Lower leg skin (tissue), 3 donors: Measurements from ENCODE around the gene GPM6B.

Source experiments
- POLR2A ChIP-seq, 2 donors: fragments of 450-650 bp; IDR thresholded peaks; one replicate each; pipeline ENCODE4 v1.6.1; 2016 to 2017; ENCODE audit warnings: antibody characterized with exemption in 2 of 2, mild to moderate bottlenecking in 1 of 2, moderate library complexity in 1 of 2
- TF ChIP-seq, protein P1 (sequence below), 3 donors: fragments of 450-650 bp; IDR thresholded peaks; one replicate each; pipeline ENCODE4 v1.5.1; 2016; ENCODE audit warnings: antibody characterized with exemption in 3 of 3, mild to moderate bottlenecking in 3 of 3, moderate library complexity in 2 of 3

GRCh38 chrX:13741695-13742094, 75.2 kb downstream of the GPM6B start:
- TF ChIP-seq, protein P1, sequence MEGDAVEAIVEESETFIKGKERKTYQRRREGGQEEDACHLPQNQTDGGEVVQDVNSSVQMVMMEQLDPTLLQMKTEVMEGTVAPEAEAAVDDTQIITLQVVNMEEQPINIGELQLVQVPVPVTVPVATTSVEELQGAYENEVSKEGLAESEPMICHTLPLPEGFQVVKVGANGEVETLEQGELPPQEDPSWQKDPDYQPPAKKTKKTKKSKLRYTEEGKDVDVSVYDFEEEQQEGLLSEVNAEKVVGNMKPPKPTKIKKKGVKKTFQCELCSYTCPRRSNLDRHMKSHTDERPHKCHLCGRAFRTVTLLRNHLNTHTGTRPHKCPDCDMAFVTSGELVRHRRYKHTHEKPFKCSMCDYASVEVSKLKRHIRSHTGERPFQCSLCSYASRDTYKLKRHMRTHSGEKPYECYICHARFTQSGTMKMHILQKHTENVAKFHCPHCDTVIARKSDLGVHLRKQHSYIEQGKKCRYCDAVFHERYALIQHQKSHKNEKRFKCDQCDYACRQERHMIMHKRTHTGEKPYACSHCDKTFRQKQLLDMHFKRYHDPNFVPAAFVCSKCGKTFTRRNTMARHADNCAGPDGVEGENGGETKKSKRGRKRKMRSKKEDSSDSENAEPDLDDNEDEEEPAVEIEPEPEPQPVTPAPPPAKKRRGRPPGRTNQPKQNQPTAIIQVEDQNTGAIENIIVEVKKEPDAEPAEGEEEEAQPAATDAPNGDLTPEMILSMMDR (IDR thresholded peaks at IDR 0.05), result no peak
- TF ChIP-seq POLR2A (IDR thresholded peaks at IDR 0.05), result no peak
